GM21619 (cell line): ENCODE results near the gene GBA3.

Experiments
- ATAC-seq: cut with Tn5 transposase; IDR thresholded peaks from one replicate; pipeline ENCODE4 v1.9.1; 2021; ENCODE audit not compliant: unreplicated experiment

Gene GBA3

DNA sequence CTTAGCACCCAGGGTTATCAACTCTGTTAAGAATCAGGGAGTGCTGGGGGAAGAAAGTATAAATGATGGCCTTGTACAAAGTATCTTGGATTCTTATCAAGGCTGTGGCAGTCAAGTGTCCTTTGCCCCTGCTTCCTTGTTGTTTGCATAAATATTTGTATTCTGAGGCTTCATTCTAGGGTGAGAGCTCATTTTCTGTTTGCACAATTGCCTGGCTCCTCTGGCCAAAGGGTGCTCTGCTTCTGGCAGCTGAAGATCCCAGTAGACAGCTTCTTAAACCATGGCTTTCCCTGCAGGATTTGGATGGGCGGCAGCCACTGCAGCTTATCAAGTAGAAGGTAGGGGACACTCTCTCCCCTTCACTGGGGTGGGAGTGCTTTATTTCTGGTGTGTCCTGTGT, at the start of gene GBA3:
TSS of gene GBA3 (plus strand) at position 202 of the 400 bp plus-strand sequence.
- ATAC-seq, result no peak

DNA sequence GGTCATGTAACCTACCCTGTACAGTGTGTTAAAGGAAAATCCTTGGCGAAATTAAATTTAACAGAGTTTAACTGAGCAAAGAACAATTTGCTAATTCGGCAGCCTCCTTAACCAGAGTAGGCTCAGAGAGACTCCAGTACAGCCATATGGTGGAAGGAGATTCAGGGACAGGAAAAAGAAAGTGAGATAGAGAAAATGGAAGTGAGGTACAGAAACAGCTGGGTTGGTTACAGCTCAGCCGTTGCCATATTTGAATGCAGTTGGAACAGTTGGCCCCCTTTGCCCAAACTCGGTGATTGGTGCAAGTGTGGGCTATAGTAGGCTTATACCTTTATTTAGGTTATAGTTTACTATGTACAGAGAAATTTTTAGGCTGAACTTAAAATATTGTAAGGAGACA, 48.8 kb upstream of the GBA3 start:
- ATAC-seq, result no peak

DNA sequence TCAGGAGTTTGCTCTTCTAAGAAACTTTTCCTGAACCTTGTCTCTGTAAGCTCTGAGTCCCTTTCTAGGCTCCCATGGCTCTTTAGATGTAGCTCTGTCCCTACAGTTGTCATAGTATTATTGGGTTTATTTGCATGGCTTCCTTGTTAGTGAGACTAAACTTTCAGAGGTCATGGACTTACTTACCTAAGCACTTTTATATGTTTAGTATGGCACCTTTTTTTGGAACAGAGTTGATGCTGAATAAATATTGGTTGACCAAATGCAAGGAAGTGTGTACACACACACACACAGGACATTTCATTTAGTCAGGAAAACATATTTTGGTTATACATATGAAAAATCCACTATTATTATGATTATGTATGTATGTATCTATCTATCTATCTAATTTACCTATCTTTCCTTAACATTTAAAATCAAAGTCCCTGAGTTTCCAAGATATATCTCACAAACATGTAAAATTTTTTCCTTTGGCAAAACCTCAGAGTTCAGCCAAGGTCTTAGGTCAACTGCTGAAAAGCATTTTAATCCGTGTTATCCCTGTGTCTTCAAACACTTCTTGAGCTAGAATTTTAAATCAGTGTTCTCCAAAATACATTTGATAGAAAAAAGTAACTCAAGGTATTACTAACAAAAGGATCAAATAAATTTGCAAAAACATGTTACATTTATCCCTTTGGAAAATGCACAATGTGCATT, 47.1 kb upstream of the GBA3 start:
- ATAC-seq, result no peak

DNA sequence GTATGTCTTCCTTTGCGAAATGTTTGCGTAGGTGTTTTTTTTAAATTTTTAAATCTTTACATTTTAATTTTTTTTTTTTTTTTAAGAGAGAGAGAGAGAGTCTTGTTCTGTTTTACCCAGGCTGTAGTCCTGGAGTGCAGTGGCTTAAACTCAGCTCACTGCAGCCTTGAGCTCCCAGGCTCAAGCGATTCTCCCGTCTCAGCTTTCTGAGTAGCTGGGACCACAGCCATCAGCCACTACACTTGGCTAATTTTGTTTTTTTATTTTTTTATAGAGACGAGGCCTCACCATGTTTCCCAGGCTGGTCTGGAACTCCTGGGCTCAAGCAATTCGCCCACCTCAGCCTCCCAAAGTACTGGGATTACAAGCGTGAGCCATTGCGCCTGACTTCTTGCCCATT, 43.7 kb upstream of the GBA3 start:
- no peak for ATAC-seq

DNA sequence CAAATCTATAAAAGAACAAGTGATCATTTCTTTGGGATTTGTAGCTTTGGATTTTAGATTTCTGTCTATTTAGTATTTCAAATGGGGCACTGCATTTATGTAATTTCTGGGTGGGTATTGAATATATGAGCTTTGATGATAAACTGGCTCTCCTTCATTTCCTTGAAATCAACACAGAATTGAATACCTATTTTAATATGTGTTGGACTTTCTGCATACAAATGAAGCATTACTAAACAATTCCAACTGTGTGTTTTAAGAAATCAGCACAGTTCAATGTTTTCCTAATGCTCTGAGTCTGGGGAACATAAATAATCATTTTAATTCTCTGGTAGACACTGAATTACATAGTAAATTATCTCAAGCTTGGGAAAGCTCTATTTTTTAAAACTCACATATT, 42.0 kb upstream of the GBA3 start:
- no peak for ATAC-seq

DNA sequence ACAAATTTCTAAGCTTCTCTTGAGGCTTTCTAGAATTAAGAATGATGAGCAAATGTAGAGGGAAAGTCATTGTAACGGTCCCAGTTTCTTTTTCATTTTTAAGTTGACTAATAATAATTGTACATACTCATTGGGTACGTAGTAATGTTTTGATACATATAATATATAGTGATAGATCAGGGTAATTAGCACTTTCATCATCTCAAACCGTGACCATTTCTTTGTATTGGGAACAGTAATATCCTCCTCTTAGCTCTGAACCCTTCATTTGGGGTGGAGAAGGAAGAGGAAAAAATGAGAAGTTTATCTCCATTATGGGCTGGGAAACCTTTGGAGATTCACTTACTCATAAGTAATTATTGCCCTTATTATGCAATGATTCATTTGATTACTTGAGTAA, 39.0 kb upstream of the GBA3 start:
- ATAC-seq, result no peak

DNA sequence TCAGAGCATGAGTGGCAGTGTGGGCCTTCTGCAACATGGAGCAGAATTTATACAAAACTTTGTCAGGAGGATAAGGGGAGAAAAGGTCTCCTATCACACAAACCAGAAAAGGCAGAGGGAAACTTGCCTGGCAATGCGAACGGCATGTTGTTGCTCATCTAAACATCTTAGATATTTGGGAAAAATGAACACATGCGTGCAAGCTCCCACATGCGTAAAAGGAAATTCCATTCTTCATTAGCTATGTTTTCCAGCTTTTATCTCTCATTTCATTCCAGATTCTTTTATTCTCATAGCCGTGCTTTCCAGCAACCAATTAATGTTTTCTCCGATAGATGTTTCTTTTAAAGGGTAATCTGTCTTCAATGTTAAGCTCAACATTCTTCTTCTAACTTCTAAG, 31.3 kb upstream of the GBA3 start:
- ATAC-seq, result no peak

DNA sequence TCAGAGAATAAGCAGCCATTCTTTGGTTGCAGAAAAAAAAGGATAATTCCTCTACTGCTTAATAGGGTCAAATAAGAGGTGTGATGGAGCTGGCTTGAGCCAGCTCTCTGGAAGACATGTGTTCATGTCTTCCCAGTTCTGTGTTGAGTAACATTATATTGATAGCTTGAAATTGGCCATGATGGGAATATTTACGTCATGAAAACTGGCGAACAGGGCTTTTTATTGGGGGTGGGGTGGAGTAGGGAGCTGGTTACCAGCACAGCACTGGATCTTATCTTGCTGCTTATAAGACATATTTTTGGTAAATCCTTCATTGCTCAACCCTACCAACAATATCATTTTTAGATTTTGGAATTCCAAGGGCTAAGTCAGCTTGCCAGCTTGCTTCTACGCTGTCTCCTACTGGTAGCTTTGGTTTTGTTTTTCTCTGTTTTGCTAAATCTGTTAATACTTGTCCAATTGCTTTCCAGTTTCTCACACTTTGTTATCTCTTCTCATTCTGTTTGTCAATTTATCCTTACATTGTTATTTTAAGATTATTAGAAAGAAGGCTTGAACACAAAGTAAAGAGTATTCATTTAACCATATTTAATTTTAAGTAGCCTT, 25.3 kb upstream of the GBA3 start:
- no peak for ATAC-seq

DNA sequence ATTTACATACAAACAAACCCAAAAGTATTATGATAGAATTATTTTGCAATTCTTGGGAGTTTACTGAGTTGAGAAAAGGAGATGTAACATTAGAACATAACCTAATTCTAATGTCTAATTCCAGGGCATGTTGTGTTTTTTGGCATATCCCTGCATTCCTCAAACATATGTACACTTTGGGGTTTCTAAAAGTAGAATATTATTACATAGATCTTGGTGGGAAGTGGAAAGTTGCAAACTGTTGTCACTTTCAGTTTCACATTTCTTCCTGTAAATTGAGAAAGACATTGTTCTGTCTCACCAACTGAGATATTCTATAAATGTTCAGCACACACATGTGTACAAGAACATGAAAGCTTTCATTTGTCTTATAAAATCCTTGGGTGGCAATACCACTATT, 24.4 kb upstream of the GBA3 start:
- ATAC-seq, result no peak

DNA sequence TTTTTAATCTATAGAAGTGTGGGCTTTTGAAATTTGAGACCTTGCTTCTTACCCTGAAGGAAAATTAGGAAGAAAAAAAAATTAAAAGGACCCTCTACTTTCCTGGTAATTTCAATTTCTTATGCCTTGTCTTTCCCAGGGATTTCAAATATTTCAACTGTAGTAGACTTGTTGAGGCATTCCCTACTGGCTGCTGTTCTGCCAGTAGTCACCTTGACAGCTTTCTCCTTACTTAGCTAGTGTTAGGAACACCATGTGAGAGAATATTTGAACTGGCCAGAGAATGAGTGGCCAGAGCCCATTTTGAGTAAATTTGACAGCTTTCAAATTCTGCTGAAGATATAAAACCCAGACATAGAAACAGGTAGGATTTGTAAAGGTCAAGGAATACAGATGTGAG, 24.0 kb upstream of the GBA3 start:
- no peak for ATAC-seq

DNA sequence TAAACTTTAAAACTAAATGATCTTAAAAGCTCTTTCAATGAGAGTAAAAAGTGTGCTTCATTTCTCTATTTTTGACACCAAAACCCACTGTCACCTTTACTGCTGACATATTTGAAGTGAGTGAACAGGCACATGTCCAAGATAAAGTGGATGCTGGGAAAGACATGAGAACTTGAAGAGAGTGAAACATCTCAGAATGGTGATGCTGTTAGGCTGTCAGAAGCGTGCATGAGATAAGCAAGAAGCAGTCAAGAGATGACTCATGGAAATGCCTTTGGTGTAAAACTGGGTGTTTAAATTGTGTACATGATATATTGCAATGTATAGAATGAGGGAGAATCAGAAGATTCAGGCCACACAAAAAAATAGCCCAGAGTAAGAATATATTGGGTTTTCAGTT, 21.8 kb upstream of the GBA3 start:
- no peak for ATAC-seq

DNA sequence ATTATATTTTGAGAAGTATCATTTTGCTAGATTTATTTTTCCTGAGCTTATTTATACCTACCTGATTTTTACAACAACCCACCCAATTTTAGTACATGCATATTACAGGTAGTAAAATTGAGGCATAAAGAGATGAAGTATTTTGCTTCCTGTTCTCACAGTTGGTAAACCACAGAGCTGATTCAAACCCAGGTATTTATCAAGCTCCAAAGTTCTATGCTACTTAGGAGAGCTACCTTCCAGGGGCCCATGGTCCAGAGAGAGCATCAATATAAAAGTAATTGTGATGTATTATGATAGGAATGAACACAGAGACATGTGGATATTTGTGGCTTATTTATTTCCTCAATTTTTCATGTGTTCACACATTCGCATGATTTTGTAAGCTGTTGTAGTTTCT, 20.2 kb upstream of the GBA3 start:
- no peak for ATAC-seq

DNA sequence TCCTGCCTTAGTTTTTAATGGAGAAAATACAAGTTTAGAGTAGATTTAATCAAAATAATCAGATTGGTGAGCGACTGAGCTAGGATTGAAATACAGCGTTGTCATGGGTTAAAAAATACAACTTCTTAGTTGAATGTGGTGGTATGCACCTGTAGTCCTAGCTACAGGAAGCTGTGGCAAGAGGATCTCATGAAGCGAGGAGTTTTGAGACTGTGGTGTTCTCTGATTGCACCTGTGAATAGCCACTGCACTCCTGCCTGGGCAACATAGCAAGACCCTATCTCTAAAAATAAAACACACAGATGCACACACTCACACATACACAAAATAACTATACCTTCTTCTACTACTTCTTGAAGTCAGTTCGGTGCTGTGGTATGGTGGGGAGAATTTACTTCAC, 19.8 kb upstream of the GBA3 start:
- ATAC-seq, result no peak

DNA sequence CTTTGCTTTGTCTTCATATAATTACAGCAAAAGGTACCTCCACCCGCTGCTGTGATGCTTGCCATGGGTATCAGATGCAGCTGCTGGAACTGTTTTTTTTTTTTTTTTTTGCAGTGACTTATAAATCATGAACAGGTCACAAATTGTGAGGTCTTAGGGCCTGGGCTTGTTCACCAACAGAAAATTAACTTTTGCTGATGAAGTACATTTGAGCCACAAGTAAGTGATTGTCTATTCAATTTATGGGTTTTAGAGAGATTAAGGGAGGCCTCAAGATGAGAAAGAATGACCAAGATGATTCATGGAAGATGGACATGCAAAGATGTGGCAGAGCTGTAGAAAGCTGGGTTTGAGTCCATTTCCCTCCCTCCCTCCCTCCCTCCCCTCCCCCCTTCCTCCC, 18.0 kb upstream of the GBA3 start:
- ATAC-seq, result no peak

DNA sequence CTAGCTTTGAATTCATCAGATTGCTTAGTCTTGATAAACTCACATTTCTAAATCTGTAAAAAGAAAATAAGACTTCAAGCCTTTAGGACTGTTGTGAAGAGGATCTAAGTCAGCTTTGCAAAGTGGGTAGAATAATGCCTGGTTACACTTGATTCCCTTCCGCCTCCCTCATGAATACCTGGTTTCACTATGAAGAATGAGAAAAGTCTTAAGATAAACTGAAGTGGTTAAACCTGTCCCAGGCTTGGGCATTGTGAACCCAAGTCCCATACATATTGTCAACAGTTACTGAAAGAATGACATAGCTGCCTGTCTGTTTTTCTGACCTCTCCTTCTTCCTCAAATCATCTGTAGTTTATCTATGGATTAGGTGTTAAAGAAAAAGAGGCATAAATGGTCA, 16.7 kb upstream of the GBA3 start:
- ATAC-seq, result no peak

DNA sequence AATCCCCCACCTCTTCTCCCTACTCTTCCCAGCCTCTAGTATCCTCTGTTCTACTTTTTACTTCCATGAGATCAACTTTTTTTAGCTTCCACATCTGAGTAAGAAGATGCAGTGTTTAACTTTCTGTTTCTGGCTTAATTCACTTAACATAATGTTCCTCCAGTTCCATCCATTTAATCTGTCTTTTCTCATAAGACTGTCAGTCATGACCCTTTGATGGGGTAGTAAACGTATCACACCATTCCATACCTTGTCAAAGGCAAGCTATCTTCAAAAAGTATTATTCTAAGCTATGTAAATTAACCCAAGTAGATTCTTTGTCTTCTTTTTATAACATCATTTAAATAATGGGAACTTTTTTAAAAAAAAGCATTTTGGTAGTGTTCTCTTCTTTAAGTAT, 15.0 kb upstream of the GBA3 start:
- ATAC-seq, result no peak

DNA sequence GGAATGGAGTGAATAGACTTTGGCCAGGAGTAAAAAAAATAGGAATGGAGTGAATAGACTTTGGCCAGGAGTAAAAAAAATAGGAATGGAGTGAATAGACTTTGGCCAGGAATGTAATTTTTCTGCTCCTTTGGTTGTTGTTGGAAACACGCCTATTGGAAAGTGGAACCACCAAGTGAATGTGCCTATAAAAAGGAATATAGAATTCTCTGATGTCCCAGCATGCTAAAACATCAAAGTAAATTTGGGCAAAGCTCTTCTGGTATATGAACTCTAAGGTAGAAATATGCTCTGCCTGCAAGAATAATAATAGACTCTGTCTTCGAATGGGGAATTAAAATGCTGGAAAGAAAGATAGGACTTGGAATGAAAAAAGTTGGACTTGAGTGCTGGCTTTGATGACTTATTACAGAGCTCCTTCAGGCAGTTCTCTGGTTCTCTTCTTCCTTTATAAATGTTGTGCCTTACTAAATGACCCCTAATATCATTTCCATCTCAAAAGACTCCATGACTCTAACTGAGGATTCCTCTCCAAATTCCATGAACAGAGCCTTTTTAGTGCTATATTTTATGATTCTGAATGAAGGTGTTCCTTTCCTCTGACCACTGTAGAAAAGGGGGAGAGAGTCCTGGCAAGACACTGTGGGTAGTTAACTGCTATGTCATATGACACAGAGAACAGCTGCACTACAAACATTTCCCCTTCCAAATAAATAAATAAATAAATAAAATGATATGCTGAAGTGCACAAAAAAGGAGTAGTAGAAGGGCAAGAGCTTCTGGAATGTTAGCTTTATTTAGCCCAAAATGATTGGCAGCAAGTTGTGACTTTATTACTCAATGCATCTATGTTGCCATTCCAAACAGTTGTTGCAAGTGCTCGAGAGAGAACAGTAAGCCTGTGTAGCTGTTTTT, 13.5 kb upstream of the GBA3 start:
- ATAC-seq, result no peak

DNA sequence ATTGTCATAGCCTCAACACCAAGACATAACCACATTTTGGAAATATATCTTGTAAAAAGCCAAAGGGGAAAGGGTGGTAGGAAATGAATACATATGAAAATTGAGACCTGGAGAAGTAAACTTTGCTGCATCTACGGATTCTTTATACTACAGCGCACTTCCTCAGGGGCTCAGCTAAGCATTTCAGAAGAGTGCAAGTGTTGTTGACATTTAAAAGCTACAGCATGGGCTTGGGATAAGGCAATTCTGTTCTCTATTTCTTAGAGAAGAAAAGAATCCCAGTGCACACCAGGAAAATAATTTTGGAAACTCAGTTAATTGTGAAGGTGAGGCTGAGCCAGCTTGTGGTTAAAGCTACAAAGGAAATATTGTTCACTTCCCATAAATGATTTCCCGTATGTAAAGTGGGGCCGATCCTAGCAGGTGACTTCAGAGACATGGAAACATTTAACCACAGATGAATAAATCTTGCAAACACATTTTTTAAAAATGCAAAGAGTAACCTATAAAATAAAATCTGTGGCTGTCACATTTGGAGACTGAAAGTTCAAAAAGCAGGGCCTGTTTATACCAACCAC, 12.6 kb upstream of the GBA3 start:
- ATAC-seq, result no peak

DNA sequence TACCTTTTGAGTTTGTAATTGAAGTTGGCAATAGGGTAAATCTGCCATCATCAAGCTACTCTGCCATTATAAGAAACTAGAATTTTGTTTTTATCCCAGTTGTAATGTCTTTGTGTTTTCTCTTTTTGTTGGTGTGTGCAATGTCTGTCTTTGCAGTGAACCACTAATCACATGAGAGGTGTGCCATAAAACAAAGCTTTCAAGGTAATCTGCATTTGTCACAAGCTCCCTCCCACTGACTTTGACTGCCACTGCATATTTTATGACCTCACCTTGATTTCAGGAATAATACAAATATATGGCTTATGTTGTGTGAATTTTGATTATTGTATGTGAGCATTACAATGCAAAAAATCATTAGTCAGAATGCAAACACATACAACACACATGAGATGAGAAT, 9.0 kb upstream of the GBA3 start:
- no peak for ATAC-seq

DNA sequence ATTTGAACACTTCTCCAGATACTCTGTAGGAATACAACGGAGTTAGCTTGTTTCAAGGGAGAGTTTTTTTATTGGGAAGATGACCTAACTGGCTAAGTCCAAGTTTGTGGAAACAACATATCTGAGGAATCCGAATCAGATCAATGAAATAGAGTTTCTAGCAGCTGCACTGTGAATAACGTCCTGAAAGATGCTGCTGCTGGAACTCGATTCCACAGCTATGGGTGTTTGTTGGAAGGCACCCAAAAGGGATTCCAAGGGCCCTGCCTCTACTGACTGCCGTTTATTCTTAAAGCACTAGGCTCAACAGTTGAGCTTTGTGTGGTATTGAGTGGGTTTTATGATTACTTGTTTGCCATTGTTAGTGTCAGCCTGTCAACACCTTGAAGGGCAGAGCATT, 6.6 kb upstream of the GBA3 start:
- no peak for ATAC-seq

DNA sequence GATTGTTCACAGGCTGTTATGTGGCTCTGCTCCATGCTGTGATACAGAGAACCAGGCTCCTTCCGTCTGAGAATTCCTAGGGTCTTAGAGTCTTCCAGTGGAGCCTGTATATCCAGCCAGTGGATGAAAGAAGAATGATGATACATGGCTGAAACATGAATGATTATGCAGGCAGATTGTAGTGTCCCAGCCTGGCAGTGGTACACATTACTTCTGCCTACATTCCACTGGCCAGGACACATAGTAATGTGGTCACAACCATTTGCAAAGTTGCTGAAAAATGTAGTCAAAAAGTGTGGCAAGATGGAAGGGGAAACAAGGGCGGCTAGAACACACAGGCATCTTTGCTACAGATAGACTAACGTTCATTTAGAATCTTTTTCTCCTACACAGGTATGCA, 4.5 kb upstream of the GBA3 start:
- no peak for ATAC-seq

DNA sequence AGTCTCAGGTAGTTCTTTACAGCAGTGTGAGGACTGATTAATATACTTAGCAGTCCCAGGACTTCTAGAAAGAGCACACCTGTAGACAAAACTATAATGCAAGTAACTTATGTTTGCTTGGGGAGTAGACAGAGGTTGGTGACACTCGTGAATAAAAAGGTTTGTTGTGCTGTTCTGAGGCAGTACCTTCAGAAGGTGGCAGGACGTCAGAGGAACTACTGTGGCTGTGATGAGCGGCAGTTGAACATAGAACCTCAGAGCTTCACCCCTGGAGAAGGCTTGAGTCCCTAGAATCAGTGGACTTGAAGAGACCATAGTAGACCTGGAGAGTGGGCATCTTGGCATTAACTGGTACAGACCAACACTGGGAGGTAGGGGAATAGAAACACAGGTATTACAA, 3.3 kb upstream of the GBA3 start:
- ATAC-seq, result no peak
